Middle frontal gyrus (tissue), 1 donor: Measurements from ENCODE around the gene PRL.

Source experiments
- DNase-seq: peaks from one replicate; pipeline ENCODE4 v3.0.0-alpha.2; 2015; ENCODE audit warnings: low spot score; ENCODE audit errors: extremely low spot score

The PRL gene

DNA sequence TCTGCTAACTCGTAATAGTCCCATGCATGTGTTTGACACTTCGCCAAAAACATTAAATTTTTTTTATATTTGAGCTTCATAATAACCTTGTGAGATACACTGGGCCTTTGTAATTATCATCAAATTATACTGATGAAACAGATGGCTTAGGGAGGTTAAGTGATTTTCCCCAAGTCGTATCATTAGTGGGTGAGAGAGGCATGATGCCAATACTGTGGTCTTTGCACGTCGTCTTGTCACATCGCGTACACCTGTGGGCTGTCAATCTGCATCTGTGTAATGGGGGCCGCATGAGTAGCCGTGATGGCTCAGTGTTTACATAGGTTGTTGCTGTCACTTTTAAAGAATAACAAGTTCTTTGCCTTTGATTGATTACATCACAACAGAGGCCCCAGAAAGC is 1.7 kb downstream of the PRL start:
- DNase-seq: no peak

DNA sequence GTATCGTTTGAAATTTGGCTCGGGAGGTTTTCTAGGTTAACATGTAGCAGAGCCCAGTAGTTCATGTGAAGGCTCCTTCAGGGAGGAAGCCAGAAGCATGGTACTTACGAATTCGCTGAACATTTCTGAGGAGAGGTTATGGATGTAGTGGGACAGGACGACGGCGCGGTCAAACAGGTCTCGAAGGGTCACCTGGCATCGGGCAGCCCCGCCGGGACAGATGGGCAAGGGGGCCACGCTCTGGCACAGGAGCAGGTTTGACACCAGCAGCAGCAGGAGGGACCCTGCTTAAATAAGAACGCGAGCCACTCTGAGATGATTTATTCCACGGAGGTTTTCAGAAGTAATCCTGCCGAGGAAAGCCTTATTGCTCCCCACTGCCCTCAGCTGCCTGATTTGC is 2.5 kb downstream of the PRL start:
- no peak for DNase-seq

DNA sequence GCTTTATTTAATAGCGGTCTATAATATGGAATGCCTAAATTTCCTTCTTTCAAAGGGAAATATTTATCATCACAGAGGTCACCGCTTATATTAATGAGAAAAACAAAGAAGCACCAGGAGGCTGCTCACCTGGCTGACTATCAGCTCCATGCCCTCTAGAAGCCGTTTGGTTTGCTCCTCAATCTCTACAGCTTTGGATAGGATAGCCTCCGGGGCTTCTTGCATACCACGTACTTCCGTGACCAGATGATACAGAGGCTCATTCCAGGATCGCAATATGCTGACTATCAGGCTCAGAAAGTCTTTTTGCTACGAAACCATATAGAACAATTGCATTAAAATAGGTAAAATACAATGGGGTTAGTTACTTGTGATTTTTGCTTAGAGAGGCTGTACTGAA is 6.8 kb downstream of the PRL start:
- DNase-seq: no peak

DNA sequence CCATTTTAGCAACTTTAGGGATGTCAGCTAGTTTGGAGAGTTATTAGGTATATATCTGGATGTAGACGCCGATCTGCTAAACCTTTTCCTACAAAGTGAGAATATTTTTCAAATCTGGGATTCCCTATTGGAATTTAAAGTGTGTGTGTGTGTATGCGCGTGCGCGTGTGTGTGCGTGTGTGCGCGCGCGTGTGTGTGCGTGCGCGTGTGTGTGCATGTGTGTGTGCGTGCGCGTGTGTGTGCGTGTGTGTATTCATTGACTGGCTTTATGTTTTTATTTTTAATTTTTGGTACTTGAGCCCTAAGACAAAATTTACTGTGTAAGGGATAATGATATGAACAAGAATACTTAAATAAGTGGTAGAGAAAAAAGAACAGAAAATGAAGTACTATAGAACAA is 8.1 kb downstream of the PRL start:
- no peak for DNase-seq

DNA sequence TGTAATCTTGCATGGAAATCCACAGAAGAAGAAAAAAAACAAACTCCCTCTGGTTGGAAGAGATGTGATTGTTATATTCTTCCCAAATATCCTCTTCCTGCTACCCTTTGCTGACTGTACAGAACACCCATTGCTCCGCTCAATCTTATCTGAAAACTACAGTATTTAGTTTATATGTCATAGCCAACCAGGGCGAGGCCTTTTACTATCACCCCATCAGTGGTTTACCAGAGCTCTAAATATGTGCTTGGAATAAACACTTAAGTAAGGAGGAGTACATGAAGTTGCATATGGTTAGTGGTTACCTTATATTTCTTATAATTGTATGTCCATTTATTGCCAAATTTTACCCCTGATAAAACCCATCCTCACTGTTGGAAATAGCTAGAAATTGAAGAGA is 12.2 kb downstream of the PRL start:
- DNase-seq: no peak

DNA sequence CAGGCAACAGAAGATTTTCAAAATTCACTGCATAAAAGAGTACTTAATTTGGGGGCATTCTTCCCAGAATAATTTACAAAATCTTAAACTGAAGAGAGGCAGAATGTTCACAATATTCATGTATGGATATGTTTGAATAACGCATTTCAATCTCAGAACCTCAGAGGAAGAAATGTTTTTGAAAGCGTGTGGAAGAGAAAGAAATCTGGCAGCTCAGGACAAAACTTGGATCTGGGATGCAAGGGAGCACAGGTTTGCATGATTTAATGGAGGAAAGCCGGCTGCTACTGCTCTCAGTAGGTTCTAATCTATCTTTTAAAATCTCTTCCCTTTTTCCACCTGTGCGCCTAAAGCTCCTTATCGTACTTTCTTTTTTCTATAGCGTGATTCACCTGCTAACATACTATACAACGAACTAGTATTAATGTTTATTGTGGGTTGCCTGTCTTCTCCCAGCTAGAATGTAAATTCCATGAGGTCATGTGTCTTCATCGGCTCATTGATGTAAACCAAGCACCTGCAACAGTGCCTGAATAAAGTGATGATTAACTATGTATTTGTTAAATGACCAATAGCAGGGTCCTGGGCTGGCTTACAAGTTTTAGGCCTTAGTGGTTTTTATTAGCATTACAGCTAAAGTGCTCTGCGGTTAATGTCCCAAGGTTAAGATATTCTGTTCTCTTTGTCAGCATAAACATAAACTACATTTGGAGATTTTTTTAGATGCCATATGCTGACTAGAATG is 15.3 kb downstream of the PRL start:
- DNase-seq: no peak

DNA sequence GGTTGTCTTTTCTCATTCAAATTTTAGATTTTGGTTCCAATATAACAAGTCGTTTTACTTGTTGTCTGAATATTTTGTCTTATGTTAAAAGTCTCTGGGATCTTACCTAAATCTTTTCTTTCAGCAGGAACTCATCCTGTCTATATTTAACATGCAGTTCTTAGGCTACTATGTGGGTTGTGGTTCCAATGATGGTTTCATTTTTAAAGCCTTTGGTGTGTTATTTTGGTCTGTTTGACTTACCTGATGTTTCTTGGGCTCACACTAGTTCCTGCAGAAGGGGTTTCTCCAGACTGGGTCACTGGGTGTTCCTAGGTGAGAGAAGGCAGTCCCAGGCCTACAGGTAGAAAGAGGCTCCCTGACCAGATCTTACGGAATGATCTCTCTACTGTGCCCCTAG is 17.4 kb downstream of the PRL start:
- no peak for DNase-seq

DNA sequence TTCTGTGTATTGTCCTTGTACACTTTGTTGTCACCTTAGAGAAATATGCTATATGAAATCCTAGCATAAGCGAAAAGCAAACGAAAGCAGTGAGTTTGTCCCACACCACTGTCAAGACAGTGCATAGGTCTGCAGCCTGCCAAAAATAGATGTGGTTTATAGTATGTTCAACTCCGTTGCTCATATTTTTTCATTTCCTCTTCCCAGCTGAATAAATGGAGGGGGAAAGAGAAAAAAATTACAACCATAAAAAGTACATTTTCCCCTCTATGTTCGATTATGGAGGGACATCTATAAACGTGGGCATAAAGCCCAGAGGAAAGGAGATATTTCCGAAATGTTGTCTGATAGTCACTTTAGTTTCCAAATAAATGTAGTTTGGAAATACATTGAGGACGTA is 25.8 kb downstream of the PRL start:
- DNase-seq: no peak

DNA sequence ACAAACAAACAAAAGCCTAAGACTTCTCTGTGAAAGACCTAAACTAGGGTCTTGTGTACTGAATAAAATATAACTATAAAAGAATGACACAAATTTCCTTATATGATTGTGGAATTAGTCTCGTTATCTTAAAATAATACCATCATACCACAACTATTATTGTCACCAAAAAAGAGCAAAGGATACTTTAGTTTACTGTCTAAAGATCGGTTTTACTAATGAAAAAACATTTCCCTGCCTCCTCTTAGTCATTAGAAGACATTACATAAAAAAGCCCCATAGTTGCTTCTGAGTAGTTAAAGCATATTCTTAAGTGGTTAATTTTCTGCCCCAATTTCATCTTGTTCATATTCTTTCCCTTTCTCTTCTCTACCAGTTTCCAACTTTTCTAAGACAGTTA is 33.1 kb downstream of the PRL start:
- DNase-seq: no peak

DNA sequence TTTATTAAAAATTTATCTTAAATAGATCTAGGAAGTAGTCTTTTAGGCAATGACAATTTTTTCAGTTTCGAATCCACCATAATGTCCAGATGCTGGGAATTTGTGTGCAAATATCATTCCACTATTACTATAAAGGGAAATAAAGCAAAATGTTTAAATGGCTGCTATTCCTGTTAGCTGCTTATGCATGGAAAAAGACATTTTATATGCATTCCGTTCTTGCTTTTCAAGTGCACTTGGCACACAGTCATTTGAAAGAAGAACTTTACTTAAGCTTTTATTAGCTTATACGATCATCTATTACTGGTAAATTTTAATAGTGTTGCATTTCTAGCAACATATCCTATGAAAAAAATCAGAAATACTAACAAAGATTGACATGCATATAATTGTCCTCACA is 42.0 kb downstream of the PRL start:
- DNase-seq: no peak

DNA sequence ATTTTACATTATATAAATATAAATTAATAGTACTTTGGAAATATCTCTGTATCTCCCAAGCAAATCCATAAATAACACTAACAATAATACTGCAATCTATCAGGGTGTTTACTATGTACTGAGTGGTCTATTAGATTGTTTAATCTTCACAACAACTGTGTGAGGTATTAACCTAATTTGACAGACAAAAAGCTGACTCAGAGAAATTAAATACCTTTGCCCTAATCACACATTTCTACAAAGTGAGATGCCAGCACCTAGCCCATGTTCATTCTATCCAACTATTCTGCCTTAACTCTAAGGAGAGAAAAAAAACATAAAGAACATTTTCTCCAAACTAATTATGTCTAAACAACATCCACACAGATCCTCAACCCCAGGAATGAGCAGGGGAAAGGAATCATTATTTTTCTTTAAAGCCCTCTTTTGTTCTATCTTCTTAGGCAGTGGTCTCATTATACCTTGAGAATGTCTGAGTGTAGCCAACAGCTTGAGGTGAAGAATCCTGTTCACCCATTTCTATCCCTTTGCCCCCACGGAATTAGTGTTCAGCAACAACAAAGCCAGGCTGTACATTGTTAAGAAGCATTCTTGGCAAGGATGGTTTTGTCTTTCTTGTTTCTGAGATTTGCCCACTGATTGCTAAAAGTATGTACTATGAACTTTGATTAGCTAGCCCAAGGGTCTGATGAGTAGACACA is 42.7 kb downstream of the PRL start:
- DNase-seq: no peak

DNA sequence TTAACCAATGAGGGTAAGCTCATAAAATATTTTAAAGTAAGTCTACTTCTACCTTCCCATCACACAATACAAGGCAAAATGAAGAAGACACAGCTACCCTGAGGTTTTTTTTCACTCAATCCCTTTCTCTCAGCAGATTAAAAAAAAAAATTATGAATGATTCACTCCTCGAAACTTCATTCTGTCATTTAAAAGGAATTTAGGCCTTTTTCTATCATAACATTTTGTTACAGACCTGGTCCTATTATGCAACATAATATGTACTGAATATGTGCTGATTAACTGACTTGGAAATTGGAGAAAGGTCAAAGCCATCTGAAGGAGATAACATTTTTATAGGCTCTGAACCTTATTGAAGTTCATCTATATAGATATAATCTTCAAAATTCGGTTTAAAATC is 45.5 kb downstream of the PRL start:
- DNase-seq: no peak

DNA sequence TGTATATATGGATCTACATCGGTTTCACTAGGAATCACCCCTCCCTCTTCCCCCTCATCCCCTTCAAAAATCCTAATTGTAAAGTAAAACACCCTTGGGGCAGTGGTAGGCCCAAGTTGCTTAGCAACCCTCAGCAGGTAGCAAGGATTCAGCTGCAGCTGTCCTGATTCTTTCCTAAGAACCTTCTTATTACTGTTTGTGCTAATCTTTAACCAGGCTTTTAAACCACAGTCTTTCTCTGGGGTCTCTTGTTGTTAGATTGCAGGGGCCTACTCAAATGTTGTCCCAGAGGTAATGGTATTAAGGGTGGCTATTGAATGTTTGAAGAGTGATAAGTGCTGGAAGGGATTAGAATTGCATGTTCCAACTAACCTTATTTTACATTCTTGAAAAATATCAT is 46.4 kb downstream of the PRL start:
- no peak for DNase-seq

DNA sequence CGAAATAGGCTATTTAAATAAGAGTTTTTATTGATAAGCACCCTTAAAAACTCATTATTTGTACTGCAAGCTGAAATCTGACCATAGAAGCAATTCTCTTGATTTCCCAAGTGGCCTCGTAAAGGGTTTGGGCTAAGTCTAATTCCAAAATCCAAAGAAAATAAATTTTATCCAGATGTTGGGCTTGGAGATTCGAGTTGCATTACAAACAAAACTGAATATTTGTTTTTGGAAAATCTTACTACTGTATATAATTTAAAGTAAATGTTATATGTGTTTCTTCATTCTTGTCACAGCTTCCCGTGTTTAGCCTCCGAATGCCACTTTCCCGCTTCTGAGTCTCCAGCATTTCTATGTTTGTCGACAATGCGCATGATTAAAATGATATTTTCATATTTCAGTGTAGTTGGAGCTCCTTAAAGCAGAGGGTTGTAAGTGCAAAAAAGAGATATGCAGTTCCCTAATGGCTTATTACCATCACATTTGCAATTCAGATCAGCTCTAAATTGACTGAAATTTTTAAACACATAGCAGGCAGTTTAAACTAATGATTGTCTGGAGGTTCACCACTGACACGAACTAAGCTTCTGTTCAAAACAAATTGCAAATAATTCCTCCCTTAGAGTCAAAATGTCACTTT is 47.0 kb downstream of the PRL start:
- no peak for DNase-seq

DNA sequence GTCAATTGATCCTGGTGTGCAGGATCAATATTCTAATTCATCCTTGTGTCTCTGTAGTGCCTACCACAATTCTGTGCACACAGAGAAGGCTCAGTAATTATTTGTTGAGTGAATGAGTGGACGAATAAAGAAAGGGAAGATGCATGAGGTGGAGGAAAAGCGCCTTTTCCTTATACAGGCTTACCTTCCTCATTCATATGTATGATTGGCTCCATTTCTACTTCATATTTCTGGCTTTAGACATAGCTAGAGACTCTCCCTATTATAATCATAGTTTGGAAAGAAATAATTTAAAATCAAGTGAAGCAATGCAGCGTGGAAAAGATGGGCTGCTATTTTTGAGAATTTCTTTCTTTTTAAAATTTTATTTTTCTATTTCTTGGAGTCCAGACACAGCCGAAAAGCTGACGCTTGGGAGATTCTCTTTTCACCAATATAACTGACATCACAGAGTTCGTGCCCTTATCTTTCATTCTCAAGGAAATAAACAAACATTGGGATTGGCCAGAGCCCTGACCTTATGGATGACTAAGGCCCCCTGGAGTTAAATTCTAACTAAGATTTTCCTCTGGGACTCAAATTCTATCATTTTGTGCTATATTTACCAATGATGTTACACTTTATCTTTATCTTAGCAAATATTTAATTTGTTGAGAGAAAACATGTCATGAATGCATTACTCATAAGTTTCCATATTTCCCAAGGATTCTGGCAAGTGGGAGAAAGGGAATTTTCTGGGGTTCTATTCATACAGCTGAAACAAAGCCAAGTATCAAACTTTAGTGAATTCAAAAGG is 48.1 kb downstream of the PRL start:
- no peak for DNase-seq

DNA sequence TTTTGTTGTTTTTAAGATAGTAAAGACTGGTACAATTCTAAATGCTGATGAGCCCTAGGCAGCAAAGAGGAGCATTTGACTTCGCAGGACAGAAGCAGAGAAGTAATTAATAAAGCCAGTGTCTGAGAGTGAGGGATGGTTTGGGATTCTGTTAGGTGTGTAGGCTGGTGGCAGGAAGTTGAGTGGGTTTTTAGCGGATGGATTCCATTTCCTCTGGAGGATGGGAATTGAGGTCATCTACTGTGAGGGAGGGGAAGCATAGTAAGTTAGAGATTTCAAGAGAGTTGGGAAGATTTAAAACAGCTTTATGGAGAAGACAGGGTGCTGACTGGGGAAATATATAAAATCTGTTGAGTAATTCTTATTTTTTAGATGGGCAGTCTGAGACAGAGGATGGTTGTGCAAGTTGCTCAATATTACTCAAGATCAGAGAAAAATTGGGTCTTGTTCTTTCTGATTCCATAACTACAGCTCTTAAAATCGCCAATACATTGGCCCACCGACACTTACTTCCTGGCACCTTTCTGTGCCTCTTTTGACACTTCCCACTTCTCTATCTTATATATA is 48.8 kb downstream of the PRL start:
- no peak for DNase-seq

DNA sequence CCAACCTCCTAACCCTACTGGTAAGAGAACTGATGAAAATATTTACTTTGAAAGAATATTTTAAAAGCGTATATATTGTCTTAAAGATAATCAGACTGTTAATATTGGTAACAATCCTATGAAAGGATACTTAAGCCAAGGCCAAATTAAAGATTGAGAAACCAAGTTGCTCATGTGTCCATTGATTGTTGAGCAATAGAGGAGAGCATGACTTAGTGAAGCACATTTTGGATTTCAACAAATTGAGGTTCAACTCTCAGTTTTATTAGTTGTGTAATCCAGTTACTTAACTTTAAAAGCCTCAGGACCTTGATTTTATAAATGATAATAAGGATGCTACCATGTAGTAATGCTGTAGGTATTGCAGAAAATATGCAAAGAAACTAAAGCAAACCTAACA is 56.8 kb downstream of the PRL start:
- no peak for DNase-seq

DNA sequence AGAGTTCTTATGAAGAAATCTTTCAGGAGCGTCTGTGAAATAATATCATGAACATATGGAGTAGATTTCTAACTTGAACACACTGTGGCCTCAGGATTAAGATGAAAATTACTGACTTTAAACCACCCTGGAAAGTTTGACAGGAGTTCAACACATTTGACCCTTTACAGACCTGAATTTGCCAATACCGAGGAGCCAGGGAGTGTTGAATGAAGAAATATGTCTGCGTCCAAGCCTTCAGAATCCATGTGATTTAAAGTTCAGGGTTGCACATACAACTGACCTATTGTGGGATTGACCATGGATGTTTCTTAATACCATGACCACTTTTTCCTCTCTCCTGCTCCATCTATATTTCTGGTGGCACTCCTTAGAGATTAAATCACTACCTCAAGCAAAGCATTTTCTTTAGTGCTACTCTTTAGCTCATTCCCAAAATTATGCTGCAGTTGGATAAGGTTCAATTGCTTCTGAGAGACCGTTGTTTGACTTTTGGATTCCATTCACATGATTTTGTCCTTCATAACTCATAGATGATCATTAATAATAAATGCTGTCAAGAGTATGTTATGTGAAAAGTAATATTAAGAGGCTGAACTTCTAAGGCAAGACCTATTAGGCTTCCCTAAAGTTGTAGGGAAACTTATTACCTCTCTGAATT is 57.4 kb downstream of the PRL start:
- DNase-seq: no peak

DNA sequence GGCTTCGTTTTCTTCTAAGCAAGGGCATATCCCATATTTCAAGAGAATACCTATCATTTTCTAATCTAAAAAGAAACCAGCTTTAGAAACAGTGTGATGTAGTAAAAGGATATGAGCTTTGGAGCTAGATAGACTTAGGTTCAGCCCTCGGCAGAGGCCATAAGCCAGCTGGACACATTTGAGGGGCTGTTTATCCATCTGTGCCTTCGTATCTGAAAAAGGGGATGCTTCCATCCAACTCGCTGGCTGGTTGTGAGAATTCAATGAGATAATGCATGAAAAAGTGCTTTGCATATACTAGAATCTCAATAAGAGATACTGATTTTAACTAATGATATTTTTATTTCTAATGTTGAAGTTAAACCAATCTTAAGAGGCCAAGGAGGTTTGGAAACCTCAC is 58.0 kb downstream of the PRL start:
- DNase-seq: no peak

DNA sequence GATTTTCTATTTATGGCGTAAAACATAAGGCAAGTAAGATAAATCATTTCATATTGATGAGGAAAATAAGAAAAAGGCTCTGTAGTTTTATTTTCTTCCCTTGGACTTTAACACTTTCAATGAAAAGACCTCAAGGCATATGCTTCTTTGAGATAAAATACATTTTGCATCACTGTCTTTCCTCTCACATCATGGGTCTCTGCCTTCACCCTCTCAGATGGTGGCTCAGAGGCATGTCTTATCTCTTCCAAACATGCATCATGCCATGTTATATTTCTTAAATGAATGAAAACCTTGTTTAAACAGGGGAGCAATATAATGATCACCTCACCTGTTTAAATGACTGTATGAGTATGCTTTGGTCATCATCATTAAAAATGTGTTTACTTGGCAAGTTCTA is 59.3 kb downstream of the PRL start:
- DNase-seq: no peak
